ENCODE measurements around the gene PIP4K2A. TPM values are rescaled to one million over a fixed set of nuclear protein-coding genes. Genes with fewer than 3 reads are reported as not detected.
A peak's percentile ranks its signal among the peaks of the same experiment; 100 is the strongest.

Gene PIP4K2A
- total RNA-seq (10 to 100 TPM; 37.0 to 42.2 TPM), polyA plus RNA-seq (10 to 100 TPM in 1 of 2 donors, 1 to 10 TPM in 1; 7.3 to 18.2 TPM)
- long read RNA-seq, donor 1, transcript PIP4K2A-202 (10 exons, 3,802 nt): major isoform, 5 of 5 reads
- long read RNA-seq, donor 1, partial matches to known transcripts: 0 of 5 reads
- long read RNA-seq, donor 1, other reads (novel, unspliced or antisense): 0 of 5 reads
- long read RNA-seq, donor 2, partial matches to known transcripts: 0 of 1 reads
- long read RNA-seq, donor 2, other reads (novel, unspliced or antisense): 0 of 1 reads
- long read RNA-seq, donor 3, partial matches to known transcripts: 0 of 4 reads
- long read RNA-seq, donor 3, other reads (novel, unspliced or antisense): 0 of 4 reads
- long read RNA-seq, donor 4, partial matches to known transcripts: 0 of 1 reads
- long read RNA-seq, donor 4, other reads (novel, unspliced or antisense): 0 of 1 reads
- long read RNA-seq, donor 5, partial matches to known transcripts: 0 of 4 reads
- long read RNA-seq, donor 5, other reads (novel, unspliced or antisense): 0 of 4 reads

GRCh38 chr10:22714479-22715289 lies at the start of gene PIP4K2A:
PIP4K2A (minus strand) TSS chr10:22714578; CDS start chr10:22714326, 252 bp downstream.
- Histone ChIP-seq H3K27me3 (ENCODE audit: control insufficient read depth in 3 of 3, insufficient read depth in 3 of 3, low read length in 2 of 3) (peaks cover 0 to 9% (median 0%) of the 10 kb centered on the region in 3 donors), H3K9me3 (ENCODE audit: control insufficient read depth in 4 of 4, insufficient read depth in 3 of 4, low read length in 3 of 4) (no peaks in the 10 kb centered on the region), H3K36me3 (ENCODE audit: control insufficient read depth in 4 of 4, insufficient read depth in 4 of 4, low read length in 4 of 4) (no peaks in the 10 kb centered on the region), H3K9ac (ENCODE audit: insufficient read depth in 1 of 2, low read length in 2 of 2) (peak within 1 kb of the TSS; percentile 53 to 79), H3K4me1 (ENCODE audit: control insufficient read depth in 5 of 5, insufficient read depth in 5 of 5, low read length in 5 of 5) (peaks cover 0 to 19% (median 6%) of the 10 kb centered on the region in 5 donors), H3K27ac (ENCODE audit: low read depth in 1 of 2, low read length in 1 of 2) (peak within 1 kb of the TSS; percentile 47 to 94), H3K4me3 (peak within 1 kb of the TSS; percentile 79)
- DNase-seq (peak; percentile 73 to 89 (median 78)), ATAC-seq (ENCODE audit: insufficient read depth, low FRiP score) (peak; percentile 89)
- 8 to 20% methylated on average over 39 to 83 of the region's 83 CpGs for WGBS, 2 donors
- no peak for TF ChIP-seq CTCF (IDR thresholded peaks at IDR 0.05; ENCODE audit: control extremely low read depth, extremely low read depth)

GRCh38 chr10:22761569-22762220 lies 47.3 kb upstream of the PIP4K2A start:
- H3K27ac ChIP-seq (ENCODE audit: low read depth in 1 of 2, low read length in 1 of 2): no peak overlapping the region
- H3K27me3 ChIP-seq (ENCODE audit: control insufficient read depth in 3 of 3, insufficient read depth in 3 of 3, low read length in 2 of 3): no peaks in the 10 kb centered on the region
- no peak overlapping the region for H3K4me3 ChIP-seq
- DNase-seq: no peak
- TF ChIP-seq CTCF (IDR thresholded peaks at IDR 0.05; ENCODE audit: control extremely low read depth, extremely low read depth): no peak
- ATAC-seq (ENCODE audit: insufficient read depth, low FRiP score): no peak
- H3K36me3 ChIP-seq (ENCODE audit: control insufficient read depth in 4 of 4, insufficient read depth in 4 of 4, low read length in 4 of 4): no peaks in the 10 kb centered on the region
- H3K9ac ChIP-seq (ENCODE audit: insufficient read depth in 1 of 2, low read length in 2 of 2): no peak overlapping the region
- H3K9me3 ChIP-seq (ENCODE audit: control insufficient read depth in 4 of 4, insufficient read depth in 3 of 4, low read length in 3 of 4): no peaks in the 10 kb centered on the region
- H3K4me1 ChIP-seq (ENCODE audit: control insufficient read depth in 5 of 5, insufficient read depth in 5 of 5, low read length in 5 of 5): peaks cover 0 to under 1% (median 0%) of the 10 kb centered on the region in 5 donors
- 87 to 96% methylated on average over 1 of the region's 1 CpG for WGBS, 2 donors

- Histone ChIP-seq H3K27me3 (ENCODE audit: control insufficient read depth in 3 of 3, insufficient read depth in 3 of 3, low read length in 2 of 3) (no peaks in the 10 kb centered on the region), H3K9me3 (ENCODE audit: control insufficient read depth in 4 of 4, insufficient read depth in 3 of 4, low read length in 3 of 4) (no peaks in the 10 kb centered on the region), H3K36me3 (ENCODE audit: control insufficient read depth in 4 of 4, insufficient read depth in 4 of 4, low read length in 4 of 4) (no peaks in the 10 kb centered on the region), H3K27ac (ENCODE audit: low read depth in 1 of 2, low read length in 1 of 2) (no peak overlapping the region), H3K4me1 (ENCODE audit: control insufficient read depth in 5 of 5, insufficient read depth in 5 of 5, low read length in 5 of 5) (no peaks in the 10 kb centered on the region), H3K4me3 (no peak overlapping the region), H3K9ac (ENCODE audit: insufficient read depth in 1 of 2, low read length in 2 of 2) (no peak overlapping the region)
- TF ChIP-seq CTCF (IDR thresholded peaks at IDR 0.05; ENCODE audit: control extremely low read depth, extremely low read depth): no peak
- no peak for ATAC-seq (ENCODE audit: insufficient read depth, low FRiP score)
- DNase-seq: no peak
Measured at GRCh38 chr10:22760025-22760424, 45.6 kb upstream of the PIP4K2A start.

Measured in lung (tissue), 16 donors.